ENCODE data around the gene TMEM63A.
"Not testable (repeated sequence)": the region's sequence is repeated elsewhere in the genome, so short reads cannot be mapped to it uniquely, and the experiment has no call there.

GRCh38 chr1:225929462-225929861 is 47.3 kb upstream of the TMEM63A start:
- not testable (repeated sequence) for TF ChIP-seq CTCF (IDR thresholded peaks at IDR 0.05 in 4 of 5, conservative IDR thresholded peaks at IDR 0.05 in 1 of 5); POLR2A (IDR thresholded peaks at IDR 0.05)
